ENCODE measurements around the gene CUL4B.

Gene CUL4B

DNA sequence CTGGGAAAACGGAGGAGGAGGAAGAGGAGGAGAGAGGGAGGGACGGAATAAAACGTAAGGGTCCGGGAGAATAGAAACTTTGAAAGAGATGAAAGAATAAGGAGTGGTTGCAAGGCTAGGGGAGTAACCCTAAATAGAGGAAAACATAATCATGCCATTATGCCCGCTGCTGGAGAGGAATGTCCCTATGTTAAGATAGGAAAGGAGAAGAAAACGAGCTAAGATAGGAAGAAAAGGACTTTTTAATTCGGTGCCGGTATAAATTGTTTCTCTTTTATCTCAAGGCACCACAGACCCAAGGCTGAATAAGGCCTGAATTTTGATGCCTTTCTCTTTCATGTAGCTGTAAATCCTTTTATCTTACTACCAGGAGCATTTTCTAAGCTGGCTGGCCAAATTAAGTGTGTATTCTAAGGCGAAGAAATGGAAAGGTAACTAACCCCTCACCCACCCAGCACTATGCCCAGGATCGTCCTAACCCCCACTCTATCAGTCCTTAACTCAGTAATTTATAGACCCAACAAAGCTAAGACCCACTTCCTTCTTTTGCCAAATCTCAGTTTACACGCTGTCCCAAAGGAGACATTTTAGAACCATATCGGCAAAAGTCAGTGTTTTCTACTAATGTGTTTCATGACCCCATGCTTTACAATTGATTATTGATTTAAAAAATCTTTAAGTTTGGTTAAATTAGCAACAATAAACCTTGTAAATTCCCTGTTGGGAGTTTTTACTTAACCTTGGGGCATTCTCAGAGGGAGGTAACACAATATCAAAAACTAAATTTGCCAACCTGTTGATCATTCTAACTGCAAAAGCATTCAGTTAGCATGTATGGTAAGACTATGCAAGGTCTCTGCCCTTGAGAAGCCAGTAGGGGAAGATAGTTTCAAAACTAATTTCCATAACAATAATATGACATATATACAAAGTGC lies 1.1 kb upstream of the CUL4B start:
- DNase-seq (ENCODE audit: low spot score): no peak
- peak overlapping the region; percentile 94 for H3K27ac ChIP-seq
- TF ChIP-seq, protein P1, sequence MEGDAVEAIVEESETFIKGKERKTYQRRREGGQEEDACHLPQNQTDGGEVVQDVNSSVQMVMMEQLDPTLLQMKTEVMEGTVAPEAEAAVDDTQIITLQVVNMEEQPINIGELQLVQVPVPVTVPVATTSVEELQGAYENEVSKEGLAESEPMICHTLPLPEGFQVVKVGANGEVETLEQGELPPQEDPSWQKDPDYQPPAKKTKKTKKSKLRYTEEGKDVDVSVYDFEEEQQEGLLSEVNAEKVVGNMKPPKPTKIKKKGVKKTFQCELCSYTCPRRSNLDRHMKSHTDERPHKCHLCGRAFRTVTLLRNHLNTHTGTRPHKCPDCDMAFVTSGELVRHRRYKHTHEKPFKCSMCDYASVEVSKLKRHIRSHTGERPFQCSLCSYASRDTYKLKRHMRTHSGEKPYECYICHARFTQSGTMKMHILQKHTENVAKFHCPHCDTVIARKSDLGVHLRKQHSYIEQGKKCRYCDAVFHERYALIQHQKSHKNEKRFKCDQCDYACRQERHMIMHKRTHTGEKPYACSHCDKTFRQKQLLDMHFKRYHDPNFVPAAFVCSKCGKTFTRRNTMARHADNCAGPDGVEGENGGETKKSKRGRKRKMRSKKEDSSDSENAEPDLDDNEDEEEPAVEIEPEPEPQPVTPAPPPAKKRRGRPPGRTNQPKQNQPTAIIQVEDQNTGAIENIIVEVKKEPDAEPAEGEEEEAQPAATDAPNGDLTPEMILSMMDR (conservative IDR thresholded peaks at IDR 0.05; ENCODE audit: low read depth): no peak
- ChIA-PET POLR2A (ENCODE audit: low non-redundant PET) (interaction anchor here (0.9 kb wide), 1 partner anchor 42 kb away, joined by 3 read pairs; no protein-coding TSS in a partner anchor), CTCF (no interaction called here)

DNA sequence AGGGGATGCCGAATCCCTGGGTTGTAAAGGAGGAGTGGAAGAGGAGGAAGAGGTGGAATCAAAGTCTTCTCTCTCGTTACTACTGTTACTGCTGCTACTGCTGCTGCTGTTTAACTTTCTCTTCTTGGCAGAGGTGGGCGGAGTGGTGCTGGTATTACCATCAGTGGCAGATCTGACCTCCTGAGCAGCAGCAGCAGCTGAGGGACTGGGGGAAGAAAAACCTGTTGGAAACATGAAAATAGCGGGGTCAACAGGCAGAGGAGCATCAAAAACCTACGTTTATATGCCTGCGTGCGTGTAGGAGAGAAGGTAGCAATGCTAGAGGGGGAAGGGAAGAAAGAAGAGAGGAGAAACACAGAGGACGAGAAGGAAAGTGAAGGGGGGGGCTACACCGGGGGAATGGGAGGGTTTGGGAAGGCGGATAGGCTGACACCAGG lies 339 bp downstream of the CUL4B start:
- ChIA-PET POLR2A (ENCODE audit: low non-redundant PET) (interaction anchor here (0.8 kb wide), 1 partner anchor 45 kb away, joined by 3 read pairs; no protein-coding TSS in a partner anchor), CTCF (interaction anchor here (0.6 kb wide), 1 partner anchor 581 kb away, joined by 3 read pairs; no protein-coding TSS in a partner anchor)
- TF ChIP-seq, protein P1 (conservative IDR thresholded peaks at IDR 0.05; ENCODE audit: low read depth): no peak
- H3K27ac ChIP-seq: peak overlapping the region; percentile 94
- DNase-seq (ENCODE audit: low spot score): no peak

DNA sequence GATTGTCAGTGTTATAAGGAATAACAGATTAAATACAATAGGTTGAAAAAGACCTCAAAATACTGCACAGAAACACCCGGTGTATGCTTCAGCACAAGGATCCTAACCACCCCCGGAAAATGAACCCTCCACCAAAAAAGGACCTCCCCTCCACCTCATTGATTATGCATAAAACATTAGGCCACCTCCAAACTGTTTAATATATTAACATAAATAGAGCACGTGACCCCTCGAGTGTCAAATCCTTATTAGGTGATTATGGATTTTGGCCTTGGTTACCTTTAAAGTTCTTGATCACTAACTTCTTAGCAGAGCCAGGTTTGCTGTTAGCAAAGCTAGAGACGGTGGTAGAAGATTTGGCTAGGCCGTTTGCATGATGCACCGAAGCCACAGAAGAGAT lies 958 bp downstream of the CUL4B start:
- CTCF ChIA-PET: interaction anchor here (0.6 kb wide), 1 partner anchor 580 kb away, joined by 3 read pairs; no protein-coding TSS in a partner anchor
- POLR2A ChIA-PET (ENCODE audit: low non-redundant PET): no interaction called here
- DNase-seq (ENCODE audit: low spot score): no peak
- TF ChIP-seq, protein P1 (conservative IDR thresholded peaks at IDR 0.05; ENCODE audit: low read depth): no peak
- peak overlapping the region; percentile 94 for H3K27ac ChIP-seq

DNA sequence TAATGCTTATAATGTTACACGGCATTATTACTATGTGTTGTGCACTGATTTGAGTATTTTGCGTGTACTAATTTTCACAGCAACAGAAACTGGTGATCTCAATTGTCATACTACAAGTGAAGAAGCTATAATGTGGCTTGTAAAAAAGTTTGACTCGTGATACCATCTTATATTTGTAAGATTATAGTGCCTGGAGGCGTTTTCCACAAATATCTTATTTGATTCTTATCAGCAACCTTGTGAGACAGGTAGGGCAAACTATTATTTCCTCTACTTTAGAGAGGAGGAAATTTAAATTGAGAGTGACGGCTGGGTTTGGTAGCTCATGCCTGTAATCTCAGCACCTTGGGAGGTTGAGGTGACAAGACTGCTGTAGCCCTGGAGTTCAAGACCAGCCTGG lies 4.5 kb downstream of the CUL4B start:
- H3K27ac ChIP-seq: no peak overlapping the region
- DNase-seq (ENCODE audit: low spot score): no peak
- ChIA-PET POLR2A (ENCODE audit: low non-redundant PET) (no interaction called here), CTCF (no interaction called here)
- TF ChIP-seq, protein P1 (conservative IDR thresholded peaks at IDR 0.05; ENCODE audit: low read depth): no peak

DNA sequence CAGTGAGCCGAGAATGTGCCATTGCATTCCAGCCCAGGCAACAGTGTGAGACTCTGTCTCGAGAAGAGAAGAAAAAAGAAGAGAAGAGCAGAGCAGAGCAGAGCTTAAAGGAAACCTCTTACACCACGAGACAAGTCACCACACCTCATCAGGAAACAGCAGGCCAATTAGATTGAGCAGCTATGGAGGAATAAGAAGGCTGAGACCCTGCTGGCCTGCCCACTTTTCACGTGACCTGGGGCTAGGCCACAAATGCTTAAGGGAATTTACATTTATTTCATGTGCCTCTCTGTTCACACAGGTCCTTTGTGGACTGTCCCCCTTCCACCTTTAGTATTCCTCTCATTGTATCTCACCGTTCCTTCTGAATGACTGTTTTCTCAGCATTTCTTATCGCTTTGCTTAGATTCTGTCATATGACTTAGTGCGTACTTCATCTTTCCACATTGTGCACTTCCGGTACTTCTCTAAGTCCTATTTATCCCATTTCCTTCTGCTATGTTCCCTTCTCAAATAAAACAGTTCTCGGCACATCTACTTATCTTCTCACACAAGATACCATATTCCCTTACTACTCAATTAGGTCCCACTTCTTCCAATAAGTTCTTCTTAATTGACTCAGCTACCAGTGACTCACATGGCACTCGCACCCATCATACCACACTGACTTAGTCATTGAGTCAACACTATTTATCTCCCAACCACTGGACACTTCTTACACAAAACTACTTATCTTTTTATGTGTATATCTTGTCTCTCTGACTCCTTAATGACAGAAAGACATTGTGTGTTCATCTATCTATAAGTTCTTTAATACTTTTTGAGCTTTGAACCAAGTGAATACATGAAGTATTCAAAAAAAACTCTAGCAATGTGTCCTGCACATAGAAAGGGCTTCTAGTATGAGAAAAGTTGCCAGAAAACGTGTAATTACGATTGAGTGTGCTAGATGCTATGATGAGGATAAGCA lies 11.0 kb downstream of the CUL4B start:
- peak overlapping the region; percentile 88 for H3K27ac ChIP-seq
- TF ChIP-seq, protein P1 (conservative IDR thresholded peaks at IDR 0.05; ENCODE audit: low read depth): no peak
- ChIA-PET CTCF (no interaction called here), POLR2A (ENCODE audit: low non-redundant PET) (no interaction called here)
- peak; percentile 79 for DNase-seq (ENCODE audit: low spot score)

DNA sequence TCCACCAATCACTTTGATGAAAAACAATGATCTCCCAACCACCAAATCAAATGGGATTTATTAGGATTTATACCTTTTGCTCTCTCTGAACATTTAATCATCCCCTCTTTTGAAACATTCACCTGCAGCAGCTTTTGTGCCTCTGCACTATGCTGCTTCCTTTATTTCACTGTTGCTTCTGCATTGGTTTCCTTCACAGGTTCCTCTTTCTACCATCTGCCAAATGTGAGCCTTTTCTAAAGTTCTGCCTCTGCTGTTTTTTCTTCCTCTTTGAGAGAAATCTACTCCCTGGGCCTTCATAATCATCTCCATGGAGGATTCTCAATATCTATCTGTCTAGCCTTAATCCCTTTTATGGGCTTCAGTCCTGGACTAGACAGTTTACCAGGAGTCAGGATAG lies 24.7 kb downstream of the CUL4B start:
- TF ChIP-seq, protein P1 (conservative IDR thresholded peaks at IDR 0.05; ENCODE audit: low read depth): no peak
- CTCF ChIA-PET: no interaction called here
- no peak for DNase-seq (ENCODE audit: low spot score)
- H3K27ac ChIP-seq: no peak overlapping the region
- POLR2A ChIA-PET (ENCODE audit: low non-redundant PET): no interaction called here
